Adrenal gland (tissue), 5 donors: ENCODE data around the gene CLDN18.

Source experiments
- CTCF ChIP-seq, 6 experiments: fragments of 450-650 bp in 4 of 6; fragments of 200-600 bp in 2 of 6; sonication (generic) in 1 of 6; IDR thresholded peaks; 1 replicate in 5 of 6; 2 replicates in 1 of 6; pipeline versions ENCODE4 v1.5.1 to v1.8.0; 2016 to 2021; ENCODE audit warnings: antibody characterized with exemption in 6 of 6, mild to moderate bottlenecking in 2 of 6, moderate library complexity in 1 of 6
- POLR2A ChIP-seq, 2 donors: fragments of 450-650 bp; IDR thresholded peaks; one replicate each; pipeline ENCODE4 v1.6.1; 2017; ENCODE audit warnings: antibody characterized with exemption in 2 of 2, mild to moderate bottlenecking in 2 of 2, moderate library complexity in 1 of 2
- donor health status: DM: no; HTN: no; CAD: no.

GRCh38 chr3:138066972-138067371, 57.0 kb downstream of the CLDN18 start:
- TF ChIP-seq CTCF (IDR thresholded peaks at IDR 0.05) (no peak), POLR2A (IDR thresholded peaks at IDR 0.05) (no peak)
